HFF-Myc (cell line): Measurements from ENCODE around the gene MXD1.

ENCODE experiments used
- DNase-seq: peaks from one replicate; pipeline ENCODE4 v3.0.0-alpha.2; 2011; ENCODE audit warnings: low read depth; ENCODE audit errors: extremely low read depth
- H3K4me3 ChIP-seq: replicated peaks from 2 replicates; pipeline ENCODE4 v1.5.1; 2011; ENCODE audit warnings: low read depth, mild to moderate bottlenecking, control low read depth, low read length
- TF ChIP-seq, protein P1 (sequence below): IDR thresholded peaks from 2 replicates; pipeline ENCODE4 v1.5.1; 2012; ENCODE audit warnings: mild to moderate bottlenecking, low read depth, low read length, control low read depth; ENCODE audit errors: missing control alignments

The MXD1 gene

DNA sequence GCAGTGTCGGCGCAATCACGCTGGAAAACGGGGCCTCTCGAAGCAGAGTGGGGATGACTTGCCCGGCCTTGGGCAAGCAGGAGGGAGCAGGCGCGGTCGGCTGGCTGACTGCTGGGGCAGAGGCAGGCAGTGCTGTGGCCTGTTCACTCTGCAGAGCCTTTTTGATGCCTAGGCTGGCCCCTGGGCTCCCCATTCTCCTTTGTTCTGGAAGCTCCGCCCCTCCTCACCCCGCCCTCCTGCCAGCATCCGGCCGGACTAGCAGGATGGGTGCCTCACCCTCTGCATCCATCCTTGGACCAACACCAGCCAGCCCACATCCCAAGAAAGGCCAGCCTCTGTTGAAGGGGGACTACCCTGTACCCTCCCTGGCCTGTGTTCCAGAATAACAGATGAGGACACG lies 46.6 kb downstream of the MXD1 start, which contains the start of gene ASPRV1:
Gene ASPRV1 (minus strand): TSS at position 136 of the 400 bp plus-strand sequence. CDS start 195 bp downstream, outside the sequence.
- H3K4me3 ChIP-seq = no peak within 1 kb of the TSS
- DNase-seq = no peak
- TF ChIP-seq, protein P1, sequence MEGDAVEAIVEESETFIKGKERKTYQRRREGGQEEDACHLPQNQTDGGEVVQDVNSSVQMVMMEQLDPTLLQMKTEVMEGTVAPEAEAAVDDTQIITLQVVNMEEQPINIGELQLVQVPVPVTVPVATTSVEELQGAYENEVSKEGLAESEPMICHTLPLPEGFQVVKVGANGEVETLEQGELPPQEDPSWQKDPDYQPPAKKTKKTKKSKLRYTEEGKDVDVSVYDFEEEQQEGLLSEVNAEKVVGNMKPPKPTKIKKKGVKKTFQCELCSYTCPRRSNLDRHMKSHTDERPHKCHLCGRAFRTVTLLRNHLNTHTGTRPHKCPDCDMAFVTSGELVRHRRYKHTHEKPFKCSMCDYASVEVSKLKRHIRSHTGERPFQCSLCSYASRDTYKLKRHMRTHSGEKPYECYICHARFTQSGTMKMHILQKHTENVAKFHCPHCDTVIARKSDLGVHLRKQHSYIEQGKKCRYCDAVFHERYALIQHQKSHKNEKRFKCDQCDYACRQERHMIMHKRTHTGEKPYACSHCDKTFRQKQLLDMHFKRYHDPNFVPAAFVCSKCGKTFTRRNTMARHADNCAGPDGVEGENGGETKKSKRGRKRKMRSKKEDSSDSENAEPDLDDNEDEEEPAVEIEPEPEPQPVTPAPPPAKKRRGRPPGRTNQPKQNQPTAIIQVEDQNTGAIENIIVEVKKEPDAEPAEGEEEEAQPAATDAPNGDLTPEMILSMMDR = no peak

DNA sequence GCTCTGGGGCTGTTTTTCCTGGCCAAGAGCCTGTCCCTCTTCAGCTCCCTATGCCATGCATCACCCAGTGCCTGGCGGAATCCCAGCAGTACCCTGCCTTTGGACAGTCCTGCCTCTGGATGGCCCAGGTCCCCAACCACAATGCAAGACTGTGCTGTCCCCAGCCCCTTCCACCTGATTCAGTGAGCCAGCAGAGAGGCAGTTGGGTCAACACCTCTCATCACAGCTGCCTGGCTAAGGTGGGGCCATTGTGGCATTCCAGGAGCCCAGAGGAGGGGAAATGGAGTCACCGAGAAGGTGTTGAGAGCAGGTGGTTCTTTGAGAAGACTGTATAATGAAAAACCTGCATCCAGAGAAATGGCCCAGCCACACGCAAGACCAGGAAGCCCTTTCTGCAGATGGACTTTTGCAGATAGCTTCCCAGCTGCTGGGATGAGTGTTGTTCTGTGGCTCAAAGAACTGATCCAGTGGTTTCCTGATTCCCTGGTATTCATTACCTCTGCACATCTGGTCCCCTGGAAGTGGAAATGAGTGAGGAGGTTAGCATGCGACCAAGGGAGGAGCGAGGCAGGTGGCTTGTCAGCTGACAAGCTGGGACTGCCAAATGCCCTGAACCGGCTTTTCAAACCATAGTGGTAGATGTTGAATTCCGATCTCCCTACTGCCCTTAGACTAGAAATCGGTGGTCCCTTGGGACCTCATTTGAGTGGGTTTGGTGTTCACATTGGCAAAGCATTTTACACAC lies 48.2 kb downstream of the MXD1 start:
- TF ChIP-seq, protein P1 = no peak
- no peak for DNase-seq
- no peak overlapping the region for H3K4me3 ChIP-seq

DNA sequence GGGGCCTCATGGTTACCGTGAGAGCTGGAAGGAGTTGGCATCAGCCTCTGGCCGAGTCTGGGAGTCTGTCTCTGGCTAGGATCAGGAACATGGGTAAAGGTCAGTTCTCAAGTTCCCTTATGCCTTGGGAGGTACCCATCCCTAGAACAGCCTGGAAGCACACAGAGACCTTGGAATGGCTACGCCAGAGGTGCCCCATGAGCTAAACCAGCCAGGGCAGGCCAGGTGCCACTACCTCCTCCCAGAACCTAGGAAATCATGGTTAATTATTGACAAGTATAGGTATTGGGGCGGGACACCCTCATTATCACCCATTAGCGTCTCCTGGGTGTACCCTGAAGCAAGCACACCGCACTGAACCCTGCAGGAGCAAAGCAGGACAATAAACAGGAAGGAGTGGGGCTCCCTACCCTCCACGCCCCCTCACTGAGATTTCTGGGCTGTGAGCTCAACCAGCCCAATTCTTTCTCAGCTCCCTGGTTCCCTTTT lies 49.5 kb downstream of the MXD1 start:
- TF ChIP-seq, protein P1 = no peak
- DNase-seq = no peak
- H3K4me3 ChIP-seq = no peak overlapping the region

DNA sequence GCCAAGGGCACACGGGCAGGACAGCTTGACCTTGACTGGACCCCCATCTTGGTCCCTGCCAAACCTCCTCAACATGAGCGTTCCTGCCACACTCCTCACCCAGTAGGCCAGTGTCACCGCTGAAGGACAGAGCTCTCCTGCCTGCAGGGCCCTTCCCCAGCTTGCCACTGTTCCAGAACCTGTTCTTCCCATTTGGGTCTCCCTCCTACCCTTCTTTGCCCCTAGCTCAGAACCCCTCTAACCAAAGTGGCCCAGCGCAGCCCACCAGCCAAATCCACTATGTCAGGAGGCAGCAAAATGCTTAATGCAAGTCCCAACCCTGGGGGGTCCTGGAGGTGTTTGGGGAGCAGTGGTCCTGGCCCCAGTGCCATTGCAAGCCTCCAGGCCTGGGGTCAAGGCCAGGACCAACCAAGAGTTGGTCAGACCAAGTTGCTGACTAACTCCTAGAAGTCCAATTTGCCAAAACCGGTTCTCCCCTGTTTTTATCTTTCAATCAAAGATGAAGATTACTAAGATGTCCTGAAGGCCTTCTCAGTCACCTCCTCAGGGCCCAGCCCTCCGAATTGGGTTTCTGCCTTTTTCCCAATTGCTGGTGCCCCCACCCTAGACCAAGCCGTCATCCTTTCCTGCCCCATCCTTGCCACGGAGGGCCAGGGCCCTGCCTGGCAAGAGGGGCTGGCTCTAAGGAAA lies 51.0 kb downstream of the MXD1 start:
- TF ChIP-seq, protein P1 = no peak
- no peak for DNase-seq

DNA sequence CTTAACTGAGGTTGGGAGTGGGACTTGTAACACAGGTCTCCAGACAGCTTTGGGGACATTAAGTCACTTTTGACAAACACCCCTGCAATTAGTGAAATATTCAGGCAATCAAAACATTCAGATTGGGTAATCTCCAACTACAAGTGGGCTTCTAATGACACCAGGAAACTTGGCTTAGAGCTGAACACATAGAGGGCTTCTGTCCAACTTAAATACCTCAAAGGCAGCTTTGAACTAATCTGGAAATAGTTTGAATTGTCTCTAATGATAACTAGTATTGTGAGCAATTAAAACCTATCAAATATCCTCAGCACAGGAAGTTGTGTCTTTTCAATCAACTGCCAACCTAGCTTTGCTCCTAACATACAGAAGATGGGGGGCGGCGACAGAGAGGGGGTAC lies 51.6 kb downstream of the MXD1 start:
- TF ChIP-seq, protein P1 = no peak
- DNase-seq = no peak

More for the DNA sequence above, 51.0 kb downstream of the MXD1 start:
- H3K4me3 ChIP-seq = no peak overlapping the region

DNA sequence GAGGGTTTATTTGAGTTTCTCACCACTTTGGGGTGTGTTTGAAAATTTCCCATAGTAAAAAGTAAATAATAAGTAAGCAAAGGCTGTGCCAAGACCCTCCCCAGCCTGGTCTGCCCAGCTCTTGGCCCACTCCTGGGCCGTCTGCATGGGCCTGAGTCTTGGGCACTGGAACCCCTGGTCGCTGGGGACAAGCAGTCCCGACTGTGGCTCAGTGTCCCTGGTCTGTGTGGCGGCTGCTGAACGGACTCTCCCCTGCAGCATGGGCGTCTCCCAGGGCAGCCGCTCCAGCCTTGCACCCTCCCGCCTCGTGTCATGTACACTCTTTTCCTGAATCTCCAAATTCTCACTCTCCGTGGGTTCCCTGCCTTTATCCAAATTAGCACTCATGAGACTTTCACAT lies 53.7 kb downstream of the MXD1 start:
- H3K4me3 ChIP-seq = no peak overlapping the region
- DNase-seq = no peak
- TF ChIP-seq, protein P1 = no peak

More for the DNA sequence above, 51.6 kb downstream of the MXD1 start:
- H3K4me3 ChIP-seq = no peak overlapping the region
